LoVo (cell line): ENCODE measurements around the gene ANKRD13B.
"Not testable (repeated sequence)": the region's sequence is repeated elsewhere in the genome, so short reads cannot be mapped to it uniquely, and the experiment has no call there.

ENCODE experiments used
- DNase-seq: peaks from one replicate; pipeline ENCODE4 v3.0.0-alpha.2; 2016; ENCODE audit warnings: low spot score

The ANKRD13B gene

DNA sequence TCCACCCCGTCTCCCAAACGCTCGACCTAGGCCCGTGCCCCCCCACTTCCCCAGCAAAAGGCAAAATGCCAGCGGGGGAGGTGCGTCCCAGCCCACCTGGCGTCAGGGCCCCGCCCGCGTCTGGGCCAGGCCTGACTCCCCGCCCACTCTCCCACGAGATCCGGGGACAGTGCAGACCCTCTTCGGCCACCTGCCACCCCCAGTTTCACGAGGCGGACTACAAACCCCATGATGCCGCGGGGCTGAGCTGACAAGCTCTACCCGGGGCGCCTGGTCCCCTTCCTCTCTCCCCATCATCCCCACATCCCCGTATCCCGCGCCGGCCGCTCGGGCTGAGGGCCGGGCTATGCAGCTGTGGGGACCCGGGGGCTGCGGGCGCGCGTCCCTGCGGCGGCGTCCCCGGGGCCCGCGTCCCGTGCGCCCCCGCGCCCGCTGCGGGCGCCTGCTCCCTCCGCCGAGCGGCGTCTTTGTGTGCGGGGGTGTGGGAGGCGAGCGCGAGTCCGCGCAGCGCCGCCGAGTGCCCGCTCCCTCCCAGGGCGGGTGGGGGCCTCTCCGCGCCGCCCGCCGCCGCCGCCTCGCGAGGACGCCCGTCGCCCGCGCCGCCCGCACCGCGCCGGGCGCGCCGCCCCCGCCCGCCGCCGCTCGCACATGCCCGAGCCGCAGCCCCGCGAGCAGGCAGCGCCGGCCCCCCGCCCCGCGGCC lies at the start of gene ANKRD13B:
ANKRD13B (plus strand) TSS at position 283 of the 702 bp plus-strand sequence. CDS start 490 bp downstream, outside the sequence.
- peak; percentile 24 for DNase-seq

DNA sequence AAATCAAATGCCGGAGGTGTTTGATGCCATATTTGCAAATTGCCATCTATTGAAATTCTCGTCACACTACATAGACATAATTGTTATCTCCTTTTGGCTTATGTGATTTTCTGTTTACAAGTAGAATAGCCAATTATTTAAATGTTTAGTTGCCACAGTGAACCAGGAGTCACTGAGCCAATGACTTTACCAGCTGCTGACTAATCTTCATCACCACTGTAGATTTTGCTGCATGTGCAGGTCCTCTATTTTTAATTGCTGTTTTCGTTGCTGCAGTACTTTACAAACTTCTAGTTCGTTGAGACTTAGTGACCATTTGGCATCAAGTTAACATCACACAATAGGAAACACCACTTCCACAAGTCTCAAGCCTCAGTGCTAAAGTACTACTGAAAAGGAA lies 48.9 kb upstream of the ANKRD13B start:
- DNase-seq: no peak

DNA sequence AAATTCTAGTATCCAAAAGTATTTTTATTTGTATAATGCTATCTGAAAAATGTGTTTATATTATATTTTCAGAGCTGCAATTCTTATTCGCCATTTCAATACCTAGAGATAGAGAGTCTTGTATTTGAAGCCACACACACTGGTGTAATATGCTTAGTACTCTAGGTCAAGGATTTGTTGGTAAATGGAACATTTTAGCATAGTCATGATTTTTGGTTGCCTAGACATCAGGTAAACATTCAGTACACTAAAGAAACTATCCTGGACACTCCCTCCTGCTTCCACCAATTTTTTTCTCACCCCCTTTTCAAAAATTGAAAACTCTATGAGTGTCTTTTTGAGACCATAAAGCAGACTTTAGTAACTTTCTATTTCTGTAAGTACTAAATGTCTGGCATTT lies 46.8 kb upstream of the ANKRD13B start:
- no peak for DNase-seq

DNA sequence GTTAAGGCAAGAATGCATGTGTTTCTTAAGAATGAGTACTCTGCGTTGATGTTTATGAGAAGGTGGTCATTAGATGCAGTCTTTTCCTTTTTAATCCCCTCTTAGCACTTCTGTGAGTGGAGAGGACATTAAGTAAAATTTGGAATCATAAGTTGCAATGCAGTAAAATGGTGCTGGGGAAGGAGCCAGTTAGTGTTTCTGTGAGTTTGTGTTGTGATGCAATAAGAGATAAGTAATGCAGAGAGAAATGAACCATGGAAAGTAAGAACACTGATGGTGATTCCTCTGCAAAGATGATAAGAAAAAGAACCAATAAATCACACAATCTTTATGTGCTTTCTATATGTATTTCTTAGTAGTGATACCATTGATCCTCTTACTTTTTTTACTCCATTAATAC lies 46.1 kb upstream of the ANKRD13B start:
- DNase-seq: no peak

DNA sequence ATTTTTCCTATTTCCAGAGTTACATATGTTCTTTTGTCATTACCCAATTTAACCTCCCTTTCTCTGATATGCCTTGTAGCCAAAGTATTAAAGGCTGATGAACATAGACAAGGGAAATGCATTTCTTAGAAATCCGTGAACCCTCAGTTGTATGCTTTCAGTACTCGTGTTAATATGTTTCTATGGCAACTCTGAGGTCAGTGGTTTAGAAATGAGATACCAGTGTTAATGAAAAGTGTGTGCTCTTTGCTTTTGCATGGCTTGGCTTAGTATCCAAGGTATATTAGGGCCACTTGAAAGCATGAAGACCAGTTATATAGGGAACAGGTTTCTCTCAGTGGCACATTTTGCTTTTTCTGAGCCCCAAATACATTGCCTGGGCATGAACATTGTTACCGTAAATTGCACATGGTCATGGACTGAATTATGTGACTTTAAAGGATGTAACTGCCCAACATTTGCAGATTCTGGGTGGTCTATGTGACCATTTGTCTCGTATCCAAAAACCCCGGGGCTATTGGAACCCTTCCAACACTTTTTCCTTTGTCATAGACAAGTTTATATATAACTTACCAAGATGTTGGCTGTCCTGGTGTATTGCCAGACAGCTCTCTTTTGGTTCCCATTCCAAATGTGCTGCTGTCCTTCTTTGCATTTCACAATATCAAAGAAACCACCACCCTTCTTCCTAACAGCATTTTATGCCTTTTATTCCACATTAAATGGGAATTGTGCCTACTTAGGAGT lies 43.6 kb upstream of the ANKRD13B start:
- no peak for DNase-seq

DNA sequence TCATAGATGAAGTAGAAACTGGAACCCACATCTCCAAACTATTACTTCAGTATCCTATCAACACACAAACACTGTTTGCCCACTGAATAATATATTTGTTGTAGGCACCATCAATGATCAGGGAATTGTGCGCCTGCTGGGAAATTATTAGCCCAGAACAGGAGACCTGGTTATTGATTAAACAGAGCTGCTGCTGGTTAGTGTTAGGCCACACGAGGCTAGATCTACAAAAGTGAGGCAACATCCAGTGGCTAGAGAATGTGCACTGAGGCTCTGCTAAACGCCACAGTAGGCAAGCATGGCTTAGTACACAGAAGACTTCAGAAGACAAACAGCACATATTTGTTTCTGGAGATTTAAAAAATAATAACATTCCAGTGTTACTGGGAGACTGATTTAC lies 37.1 kb upstream of the ANKRD13B start:
- no peak for DNase-seq

DNA sequence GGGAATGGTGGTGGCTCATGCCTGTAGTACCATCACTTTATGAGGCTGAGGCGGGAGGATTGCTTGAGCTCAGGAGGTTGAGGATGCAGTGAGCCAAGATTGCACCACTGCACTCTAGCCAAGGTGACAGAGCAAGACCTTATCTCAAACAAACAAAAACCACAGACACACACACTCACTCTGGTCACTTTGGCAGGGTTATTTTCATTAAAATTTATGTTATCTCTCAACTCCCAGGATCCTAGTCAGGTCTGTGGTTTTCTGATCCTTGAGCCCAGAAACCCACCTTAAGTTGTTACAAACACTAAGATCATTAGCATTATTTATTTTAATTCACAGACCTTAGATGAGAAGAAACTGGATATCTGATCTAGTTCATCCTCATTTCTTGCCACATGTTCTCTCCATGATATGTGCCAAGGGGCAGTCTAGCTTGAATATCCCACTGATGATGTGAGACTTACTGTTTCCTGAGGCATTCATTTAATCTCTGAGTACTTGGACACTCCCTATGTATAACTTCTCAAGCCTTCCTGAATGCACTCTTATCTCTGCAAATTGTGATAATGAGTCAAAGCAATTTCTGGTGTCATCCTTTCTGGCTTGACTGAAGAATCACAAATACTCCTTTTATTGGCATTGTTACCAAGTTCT lies 35.7 kb upstream of the ANKRD13B start:
- DNase-seq: no peak

DNA sequence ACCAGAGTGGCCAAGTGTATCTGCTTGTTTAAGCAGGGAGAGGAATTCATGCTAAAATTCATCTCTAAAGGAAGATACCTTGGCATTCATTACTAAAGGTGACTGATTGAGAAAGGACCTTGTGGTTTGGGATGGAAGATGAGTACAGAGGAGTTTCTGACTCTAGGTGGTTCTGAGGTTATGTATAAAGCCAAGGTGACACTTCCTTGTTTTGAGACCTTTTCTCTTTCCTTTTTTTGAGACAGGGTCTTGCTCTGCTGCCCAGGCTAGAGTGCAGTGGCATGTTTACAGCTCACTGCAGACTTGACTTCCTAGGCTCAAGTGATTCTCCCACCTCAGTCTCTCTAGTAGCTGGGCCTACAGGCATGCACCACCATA lies 35.2 kb upstream of the ANKRD13B start:
- no peak for DNase-seq

DNA sequence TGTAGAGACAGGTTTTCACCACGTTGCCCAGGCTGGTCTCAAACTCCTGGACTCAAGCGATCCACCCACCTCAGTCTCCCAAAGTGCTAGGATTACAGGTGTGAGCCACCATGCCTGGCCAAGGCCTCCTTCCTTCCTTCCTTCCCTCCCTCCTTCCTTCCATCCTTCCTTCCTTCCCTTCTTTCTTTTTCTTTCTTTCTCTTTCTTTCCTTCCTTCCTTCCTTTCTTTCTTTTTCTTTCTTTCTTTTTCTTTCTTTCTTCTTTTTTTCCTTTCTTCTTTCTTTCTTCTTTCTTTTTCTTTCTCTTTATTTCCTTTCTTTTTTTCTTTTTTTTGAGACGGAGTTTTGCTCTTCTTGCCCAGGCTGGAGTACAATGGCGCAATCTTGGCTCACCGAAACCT lies 34.8 kb upstream of the ANKRD13B start:
- not testable (repeated sequence) for DNase-seq

DNA sequence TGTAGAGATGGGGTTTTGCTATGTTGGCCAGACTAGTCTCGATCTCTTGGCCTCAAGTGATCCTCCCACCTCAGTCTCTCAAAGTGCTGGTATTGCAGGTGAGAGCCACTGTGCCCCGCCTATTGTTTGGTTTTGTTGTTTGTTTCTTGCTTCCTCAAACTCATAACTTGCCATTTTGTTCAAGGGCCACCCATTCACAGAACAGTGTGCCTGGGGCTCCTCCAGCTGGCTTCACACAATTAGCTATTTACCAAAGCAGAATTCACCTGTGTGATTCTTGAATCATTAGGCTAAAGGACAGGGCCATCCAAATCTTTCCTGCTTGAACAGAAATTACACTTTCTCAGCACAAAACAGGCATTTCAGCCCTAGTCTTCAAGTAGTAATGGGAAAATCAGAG lies 33.3 kb upstream of the ANKRD13B start:
- DNase-seq: no peak

DNA sequence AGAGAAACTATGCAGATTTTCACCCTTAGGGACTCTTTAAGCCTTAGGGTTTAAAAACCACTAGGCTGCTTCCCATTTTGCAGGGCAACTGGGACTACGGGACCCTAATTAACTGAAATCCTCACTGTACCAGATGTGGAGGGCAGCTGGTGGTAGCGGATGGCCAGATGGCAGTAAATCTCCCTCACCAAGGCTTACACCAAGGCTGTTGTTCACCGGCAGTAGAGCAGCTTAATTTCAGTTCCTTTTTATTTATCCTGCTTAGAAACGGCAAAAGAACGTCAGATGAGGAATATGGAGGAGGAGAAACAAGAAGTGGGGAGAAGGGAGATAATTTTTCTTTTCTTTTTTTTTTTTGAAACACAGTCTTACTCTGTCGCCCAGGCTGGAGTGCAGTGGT lies 32.6 kb upstream of the ANKRD13B start:
- no peak for DNase-seq

DNA sequence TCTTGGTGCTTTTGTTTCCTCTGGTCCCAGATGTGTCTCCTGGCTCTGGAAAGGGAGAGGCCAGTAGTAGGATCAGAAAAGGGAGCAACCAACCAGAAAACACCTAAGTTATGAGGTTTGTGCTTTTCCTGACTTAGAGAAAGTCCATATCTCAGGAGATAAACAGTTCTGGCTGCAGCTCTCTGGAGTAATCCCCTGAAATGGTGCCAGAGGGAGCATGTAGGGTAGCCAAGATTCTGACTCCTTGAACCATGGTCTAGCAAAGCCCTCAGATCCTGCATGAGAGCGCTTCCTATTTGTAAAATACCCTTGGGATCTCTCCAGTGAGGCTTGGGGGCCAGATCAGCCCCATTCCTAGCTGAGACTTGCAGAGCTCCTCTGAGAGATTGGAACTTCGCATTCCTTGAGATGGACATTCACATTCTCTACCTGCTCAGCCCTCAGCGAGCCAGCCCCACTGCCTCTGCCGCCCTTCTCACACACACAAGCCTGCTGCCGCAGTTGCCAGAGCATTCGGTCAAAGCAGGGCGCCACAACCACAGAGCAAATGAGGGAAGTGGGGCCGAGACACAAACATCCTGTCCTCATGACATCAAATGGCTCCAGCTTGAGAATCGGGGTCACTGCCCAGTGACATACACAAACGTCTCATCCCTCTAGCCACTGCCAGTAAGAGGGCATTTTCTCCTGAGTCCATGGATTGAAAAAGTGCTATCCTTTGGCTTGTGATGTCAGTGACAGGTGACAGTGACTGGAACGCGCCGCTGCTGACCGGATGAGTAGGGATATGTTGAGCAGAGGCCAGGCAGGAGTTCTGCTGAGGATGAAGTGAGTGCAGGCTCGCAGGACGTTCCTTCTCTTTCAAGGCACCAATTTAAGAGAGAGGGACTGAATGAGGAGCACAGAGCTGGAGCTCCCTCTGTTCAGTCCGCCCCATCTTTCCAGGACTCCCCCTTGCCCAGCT lies 31.1 kb upstream of the ANKRD13B start:
- no peak for DNase-seq

DNA sequence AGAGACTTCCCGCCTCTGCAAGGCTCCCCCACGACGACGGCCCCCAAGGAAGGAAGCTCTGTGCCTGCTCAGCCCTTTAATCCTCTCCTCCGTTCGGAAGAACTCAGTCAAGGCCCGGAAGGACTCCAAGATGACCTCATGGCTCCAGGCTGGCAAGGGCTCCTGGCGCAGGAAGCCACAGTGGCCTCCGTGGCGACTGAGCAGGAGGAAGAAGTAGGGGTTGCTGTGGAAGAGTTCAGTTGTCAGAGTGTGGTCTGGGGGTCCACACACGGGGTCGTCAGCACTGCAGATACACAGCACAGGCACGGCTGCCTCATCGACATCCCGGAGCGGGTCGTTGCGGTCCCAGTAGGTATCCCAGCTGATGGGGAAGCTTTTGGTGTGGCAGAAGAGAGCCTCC lies 30.3 kb upstream of the ANKRD13B start:
- no peak for DNase-seq

DNA sequence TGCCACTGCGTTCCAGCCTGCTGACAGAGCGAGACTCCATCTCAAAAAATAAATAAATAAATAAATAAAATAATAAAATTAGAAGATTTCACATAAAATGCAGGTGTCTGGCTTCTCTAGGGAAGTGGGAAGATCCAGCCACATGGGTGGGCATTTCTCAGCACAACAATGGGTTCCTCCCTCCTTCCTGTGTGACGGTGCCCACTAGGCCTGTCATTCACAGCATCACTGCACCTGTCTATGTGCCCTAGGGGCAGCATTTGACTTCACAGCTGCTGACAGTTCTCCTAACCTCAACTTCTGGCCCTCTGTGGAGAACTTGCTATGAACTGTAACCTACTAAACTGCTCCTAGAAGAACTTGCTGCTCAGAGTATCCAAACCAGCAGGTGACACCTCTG lies 29.1 kb upstream of the ANKRD13B start:
- DNase-seq: no peak

DNA sequence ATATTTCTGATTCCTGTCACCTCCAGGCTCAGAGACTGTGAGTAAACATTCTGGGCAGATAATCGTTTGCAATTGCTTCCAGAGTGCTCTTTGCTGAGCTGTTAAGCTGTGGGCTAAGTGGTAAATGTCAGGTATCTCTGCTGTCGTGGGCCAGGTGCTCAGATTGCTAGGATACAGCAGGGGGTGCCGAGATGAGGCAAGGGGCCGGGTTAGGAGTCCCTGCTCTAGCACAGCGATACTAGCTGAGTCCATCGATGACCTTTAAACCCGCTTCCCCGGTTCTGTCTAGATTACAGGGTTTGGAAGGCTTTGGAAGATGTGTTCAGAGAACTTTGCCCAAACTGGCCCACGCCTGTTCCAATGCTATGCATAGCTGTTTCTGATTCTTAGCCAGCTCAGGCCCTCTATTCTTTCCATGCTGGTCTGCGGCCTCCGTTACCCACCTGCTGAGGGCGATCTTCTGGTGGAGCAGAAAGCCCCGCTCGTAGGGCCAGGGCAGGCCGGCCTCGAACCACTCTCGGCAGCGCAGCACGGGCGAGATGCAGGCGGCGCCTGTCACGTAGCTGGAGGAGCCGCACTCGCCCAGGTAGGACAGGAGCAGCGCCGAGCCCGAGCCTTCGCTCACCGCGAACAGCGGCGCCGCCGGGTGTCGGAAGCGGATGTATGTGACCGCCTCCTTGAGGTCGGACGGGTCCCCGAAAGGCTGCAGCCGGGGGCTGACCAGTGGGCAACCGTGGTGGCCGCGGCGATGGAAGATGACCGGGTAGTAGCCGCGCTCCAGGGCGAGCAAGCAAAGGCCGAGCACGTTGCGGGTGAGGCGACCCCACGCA lies 27.1 kb upstream of the ANKRD13B start:
- DNase-seq: no peak

DNA sequence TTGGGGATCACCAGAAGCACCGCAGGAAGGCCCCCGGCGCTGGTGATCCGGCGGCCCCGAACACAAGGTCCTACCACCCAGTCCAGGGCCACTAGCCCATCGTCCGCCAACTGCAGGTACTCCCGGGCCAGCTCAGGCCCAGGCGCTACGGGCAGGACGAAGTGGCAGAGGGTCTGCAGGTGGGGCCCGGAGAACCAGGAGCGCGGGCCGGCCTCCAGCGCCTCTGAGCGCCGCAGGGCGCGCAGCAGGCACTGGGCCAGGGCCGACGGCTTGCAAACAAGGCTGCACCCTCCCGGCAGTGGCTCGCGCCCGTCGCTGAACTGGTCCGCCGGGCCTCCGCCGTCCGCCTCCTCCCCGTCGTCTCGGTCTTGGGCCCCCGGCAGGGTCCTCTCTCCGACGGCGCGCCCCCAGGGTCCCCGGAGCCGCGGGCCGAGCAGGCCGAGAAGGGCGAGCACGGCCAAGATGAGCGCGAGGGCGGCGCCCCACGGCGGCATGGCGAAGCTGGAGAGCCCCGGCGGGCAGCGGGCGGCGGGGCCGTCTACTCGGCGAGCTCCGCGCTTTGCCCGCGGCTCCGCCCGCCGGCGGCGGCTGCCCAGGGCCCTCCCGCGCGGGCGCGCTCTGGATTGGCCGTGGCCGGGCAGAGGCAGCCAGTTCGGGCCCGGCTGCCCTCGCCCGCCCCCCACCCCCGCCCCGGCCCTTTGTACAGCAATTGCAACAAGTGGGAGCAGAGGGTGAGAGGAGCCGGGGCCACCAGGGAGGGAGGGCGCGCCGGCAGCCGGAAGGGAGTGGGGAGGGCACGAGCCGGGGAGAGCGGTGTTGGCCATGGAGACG lies 26.2 kb upstream of the ANKRD13B start, which contains the start of gene ABHD15:
ABHD15 (minus strand) TSS at position 565 of the 831 bp plus-strand sequence; CDS start at position 494, 71 bp downstream.
- peak; percentile 81 for DNase-seq

DNA sequence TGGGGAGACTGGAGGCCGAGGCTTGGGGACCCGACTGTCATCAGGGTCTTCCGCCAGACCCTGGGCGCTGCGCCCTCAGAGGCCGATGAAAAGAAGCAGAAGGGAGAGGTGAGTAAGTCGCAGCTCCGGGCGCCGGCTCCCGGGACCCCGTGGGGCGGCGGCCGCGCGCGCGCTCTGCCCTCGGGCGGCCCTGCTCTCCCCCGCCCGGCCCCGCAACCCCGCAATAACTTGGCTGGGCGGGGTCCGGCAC lies 25.7 kb upstream of the ANKRD13B start:
- DNase-seq: no peak

DNA sequence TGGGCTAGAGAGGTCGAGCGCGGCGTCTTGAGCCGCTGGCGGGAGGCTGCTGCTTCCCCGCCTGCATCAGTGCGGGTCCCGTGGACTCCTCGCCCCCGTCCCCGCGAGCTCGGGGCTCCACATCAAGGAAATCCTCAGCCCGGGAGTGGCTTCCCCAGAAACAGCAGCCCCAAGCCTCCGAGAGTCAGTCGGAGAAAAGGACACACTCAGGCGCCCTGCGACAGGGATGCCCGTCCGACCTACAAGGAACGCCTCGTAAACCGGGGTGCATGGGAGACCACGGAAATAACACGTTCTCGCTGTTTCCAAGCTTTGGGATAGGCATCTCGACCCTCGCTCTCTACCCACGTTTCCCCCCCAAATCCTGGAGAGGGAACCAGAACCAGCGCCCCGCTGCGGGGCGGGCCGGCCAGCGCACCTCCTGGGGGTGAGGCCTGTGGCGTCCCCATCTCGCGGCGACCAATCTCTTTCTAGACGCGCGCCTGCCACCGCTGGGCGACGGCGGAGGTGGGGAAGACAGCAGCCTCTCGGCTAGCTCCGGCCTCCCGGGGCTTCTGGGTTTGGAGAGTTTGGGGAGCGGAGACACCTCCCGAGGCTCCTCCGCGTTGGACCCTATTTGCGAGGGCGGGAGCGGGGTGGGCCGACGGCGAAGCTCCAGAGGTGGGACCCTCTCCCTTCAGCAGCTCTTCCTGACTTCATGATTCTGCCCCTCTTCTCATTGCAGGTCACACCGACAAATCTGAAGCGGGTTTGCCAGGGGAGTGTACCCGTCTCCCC lies 25.2 kb upstream of the ANKRD13B start:
- DNase-seq: peak; percentile 43
